HepG2 (cell line): ENCODE data around the gene KIFAP3. TPM values are rescaled to one million over a fixed set of nuclear protein-coding genes. Genes with fewer than 3 reads are reported as not detected.
A peak's percentile ranks its signal among the peaks of the same experiment; 100 is the strongest.

Source experiments
- CBX1 ChIP-seq: IDR thresholded peaks from one replicate; pipeline ENCODE4 v1.6.1; 2016; ENCODE audit warnings: antibody characterized with exemption, low read depth
- FOXA1 ChIP-seq, 2 experiments: fragments of 450-650 bp in 1 of 2; sonication (generic) in 1 of 2; formaldehyde crosslinking in 1 of 2; IDR thresholded peaks; 2 replicates each; pipeline versions ENCODE4 v1.4.0 to v1.6.1; 2016 to 2020; ENCODE audit warnings: missing genetic modification reagents in 1 of 2
- MYC ChIP-seq: sonication (generic); formaldehyde crosslinking; IDR thresholded peaks from 2 replicates; pipeline ENCODE4 v1.9.0; 2021; ENCODE audit warnings: missing genetic modification reagents, borderline replicate concordance
- PRMT3 ChIP-seq: sonication (generic); formaldehyde crosslinking; IDR thresholded peaks from 2 replicates; pipeline ENCODE4 v1.8.1; 2022; ENCODE audit warnings: low read depth, mild to moderate bottlenecking, moderate library complexity, missing genetic modification reagents, borderline replicate concordance
- RFXAP ChIP-seq: sonication (generic); formaldehyde crosslinking; IDR thresholded peaks from 2 replicates; pipeline ENCODE4 v1.4.0; 2020; ENCODE audit warnings: missing genetic modification reagents, borderline replicate concordance
- SPEN ChIP-seq: sonication (generic); formaldehyde crosslinking; IDR thresholded peaks from 2 replicates; pipeline ENCODE4 v1.5.1; 2020; ENCODE audit warnings: low read depth, mild to moderate bottlenecking, missing genetic modification reagents
- ZFP62 ChIP-seq: sonication (generic); formaldehyde crosslinking; IDR thresholded peaks from 2 replicates; pipeline ENCODE4 v1.4.0; 2020; ENCODE audit warnings: missing genetic modification reagents
- ZNF430 ChIP-seq: sonication (generic); formaldehyde crosslinking; IDR thresholded peaks from 2 replicates; pipeline ENCODE4 v1.9.0; 2021; ENCODE audit warnings: mild to moderate bottlenecking, missing genetic modification reagents
- ZNF432 ChIP-seq: sonication (generic); formaldehyde crosslinking; IDR thresholded peaks from 2 replicates; pipeline ENCODE4 v1.5.0; 2020; ENCODE audit warnings: missing genetic modification reagents, mild to moderate bottlenecking, borderline replicate concordance
- ZNF451 ChIP-seq: sonication (generic); formaldehyde crosslinking; IDR thresholded peaks from 2 replicates; pipeline ENCODE4 v1.5.0; 2020; ENCODE audit warnings: mild to moderate bottlenecking, missing genetic modification reagents
- ZNF674 ChIP-seq: sonication (generic); formaldehyde crosslinking; IDR thresholded peaks from 2 replicates; pipeline ENCODE4 v1.5.0; 2020; ENCODE audit warnings: low read depth, mild to moderate bottlenecking, missing genetic modification reagents
- ZNF737 ChIP-seq: sonication (generic); formaldehyde crosslinking; IDR thresholded peaks from 2 replicates; pipeline ENCODE4 v1.5.0; 2020; ENCODE audit warnings: missing genetic modification reagents, mild to moderate bottlenecking, borderline replicate concordance
- ZSCAN31 ChIP-seq: sonication (generic); formaldehyde crosslinking; IDR thresholded peaks from 2 replicates; pipeline ENCODE4 v1.5.0; 2020; ENCODE audit warnings: low read depth, mild to moderate bottlenecking, missing genetic modification reagents
- polyA plus RNA-seq, 8 experiments: library from polyadenylated mRNA; depleted of rRNA in 3 of 8; stranded (reverse) in 7 of 8; unstranded in 1 of 8; fragments of >200 nt; fragmentation: Illumina TruSeq in 4 of 8; extraction: Trizol in 4 of 8; gene quantifications; 2 replicates each; pipeline versions ENCODE4 v1.2.1 to v1.2.3, GENCODE V29; 2011 to 2016; ENCODE audit warnings: low read depth in 4 of 8, missing spikeins in 1 of 8, mixed read lengths in 1 of 8; ENCODE audit not compliant: insufficient read depth in 1 of 8
- total RNA-seq, 5 experiments: library from RNA; depleted of rRNA; stranded (reverse); fragments of >200 nt; fragmentation: Illumina TruSeq; extraction: Trizol; gene quantifications; 2 replicates each; pipeline ENCODE4 v1.2.3, GENCODE V29; 2016; ENCODE audit warnings: low read depth in 1 of 5
- TF ChIP-seq, protein P1 (sequence below): sonication (generic); formaldehyde crosslinking; IDR thresholded peaks from 2 replicates; pipeline ENCODE4 v1.4.0; 2020; ENCODE audit warnings: missing genetic modification reagents
- TF ChIP-seq, protein P2 (sequence below): IDR thresholded peaks from 2 replicates; pipeline ENCODE4 v1.6.1; 2012; ENCODE audit warnings: low read length, improper control_type of control experiment
- TF ChIP-seq, protein P3 (sequence below): sonication (generic); formaldehyde crosslinking; IDR thresholded peaks from 2 replicates; pipeline ENCODE4 v1.5.0; 2020; ENCODE audit warnings: mild to moderate bottlenecking, missing genetic modification reagents
- TF ChIP-seq, protein P4 (sequence below): sonication (generic); formaldehyde crosslinking; IDR thresholded peaks from 2 replicates; pipeline ENCODE4 v1.5.0; 2020; ENCODE audit warnings: missing genetic modification reagents, mild to moderate bottlenecking, borderline replicate concordance
- TF ChIP-seq, protein P5 (sequence below): sonication (generic); formaldehyde crosslinking; IDR thresholded peaks from 2 replicates; pipeline ENCODE4 v1.4.0; 2020; ENCODE audit warnings: low read depth, mild to moderate bottlenecking, missing genetic modification reagents

Gene KIFAP3
- total and polyA plus RNA-seq, 2 of the 13 experiments (the other 11 are each of a cell fraction or from before 2014, with no cell fraction given): 3.4 to 10.0 TPM

- TF ChIP-seq, protein P1, sequence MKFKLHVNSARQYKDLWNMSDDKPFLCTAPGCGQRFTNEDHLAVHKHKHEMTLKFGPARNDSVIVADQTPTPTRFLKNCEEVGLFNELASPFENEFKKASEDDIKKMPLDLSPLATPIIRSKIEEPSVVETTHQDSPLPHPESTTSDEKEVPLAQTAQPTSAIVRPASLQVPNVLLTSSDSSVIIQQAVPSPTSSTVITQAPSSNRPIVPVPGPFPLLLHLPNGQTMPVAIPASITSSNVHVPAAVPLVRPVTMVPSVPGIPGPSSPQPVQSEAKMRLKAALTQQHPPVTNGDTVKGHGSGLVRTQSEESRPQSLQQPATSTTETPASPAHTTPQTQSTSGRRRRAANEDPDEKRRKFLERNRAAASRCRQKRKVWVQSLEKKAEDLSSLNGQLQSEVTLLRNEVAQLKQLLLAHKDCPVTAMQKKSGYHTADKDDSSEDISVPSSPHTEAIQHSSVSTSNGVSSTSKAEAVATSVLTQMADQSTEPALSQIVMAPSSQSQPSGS: no peak; the same call in 1 of the 2 replicates
- TF ChIP-seq, protein P2, sequence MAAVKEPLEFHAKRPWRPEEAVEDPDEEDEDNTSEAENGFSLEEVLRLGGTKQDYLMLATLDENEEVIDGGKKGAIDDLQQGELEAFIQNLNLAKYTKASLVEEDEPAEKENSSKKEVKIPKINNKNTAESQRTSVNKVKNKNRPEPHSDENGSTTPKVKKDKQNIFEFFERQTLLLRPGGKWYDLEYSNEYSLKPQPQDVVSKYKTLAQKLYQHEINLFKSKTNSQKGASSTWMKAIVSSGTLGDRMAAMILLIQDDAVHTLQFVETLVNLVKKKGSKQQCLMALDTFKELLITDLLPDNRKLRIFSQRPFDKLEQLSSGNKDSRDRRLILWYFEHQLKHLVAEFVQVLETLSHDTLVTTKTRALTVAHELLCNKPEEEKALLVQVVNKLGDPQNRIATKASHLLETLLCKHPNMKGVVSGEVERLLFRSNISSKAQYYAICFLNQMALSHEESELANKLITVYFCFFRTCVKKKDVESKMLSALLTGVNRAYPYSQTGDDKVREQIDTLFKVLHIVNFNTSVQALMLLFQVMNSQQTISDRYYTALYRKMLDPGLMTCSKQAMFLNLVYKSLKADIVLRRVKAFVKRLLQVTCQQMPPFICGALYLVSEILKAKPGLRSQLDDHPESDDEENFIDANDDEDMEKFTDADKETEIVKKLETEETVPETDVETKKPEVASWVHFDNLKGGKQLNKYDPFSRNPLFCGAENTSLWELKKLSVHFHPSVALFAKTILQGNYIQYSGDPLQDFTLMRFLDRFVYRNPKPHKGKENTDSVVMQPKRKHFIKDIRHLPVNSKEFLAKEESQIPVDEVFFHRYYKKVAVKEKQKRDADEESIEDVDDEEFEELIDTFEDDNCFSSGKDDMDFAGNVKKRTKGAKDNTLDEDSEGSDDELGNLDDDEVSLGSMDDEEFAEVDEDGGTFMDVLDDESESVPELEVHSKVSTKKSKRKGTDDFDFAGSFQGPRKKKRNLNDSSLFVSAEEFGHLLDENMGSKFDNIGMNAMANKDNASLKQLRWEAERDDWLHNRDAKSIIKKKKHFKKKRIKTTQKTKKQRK: no peak
- TF ChIP-seq, protein P3, sequence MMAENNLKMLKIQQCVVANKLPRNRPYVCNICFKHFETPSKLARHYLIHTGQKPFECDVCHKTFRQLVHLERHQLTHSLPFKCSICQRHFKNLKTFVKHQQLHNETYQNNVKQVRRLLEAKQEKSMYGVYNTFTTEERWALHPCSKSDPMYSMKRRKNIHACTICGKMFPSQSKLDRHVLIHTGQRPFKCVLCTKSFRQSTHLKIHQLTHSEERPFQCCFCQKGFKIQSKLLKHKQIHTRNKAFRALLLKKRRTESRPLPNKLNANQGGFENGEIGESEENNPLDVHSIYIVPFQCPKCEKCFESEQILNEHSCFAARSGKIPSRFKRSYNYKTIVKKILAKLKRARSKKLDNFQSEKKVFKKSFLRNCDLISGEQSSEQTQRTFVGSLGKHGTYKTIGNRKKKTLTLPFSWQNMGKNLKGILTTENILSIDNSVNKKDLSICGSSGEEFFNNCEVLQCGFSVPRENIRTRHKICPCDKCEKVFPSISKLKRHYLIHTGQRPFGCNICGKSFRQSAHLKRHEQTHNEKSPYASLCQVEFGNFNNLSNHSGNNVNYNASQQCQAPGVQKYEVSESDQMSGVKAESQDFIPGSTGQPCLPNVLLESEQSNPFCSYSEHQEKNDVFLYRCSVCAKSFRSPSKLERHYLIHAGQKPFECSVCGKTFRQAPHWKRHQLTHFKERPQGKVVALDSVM (CRISPR knock-in tag): no peak
- no peak for TF ChIP-seq CBX1
- TF ChIP-seq ZNF737 (CRISPR knock-in tag): no peak
- no peak for TF ChIP-seq RFXAP
- TF ChIP-seq ZSCAN31 (CRISPR knock-in tag): no peak
- peak; percentile 87 for TF ChIP-seq ZNF451 (CRISPR knock-in tag)
- TF ChIP-seq SPEN (CRISPR knock-in tag): peak; percentile 44; the same call in 1 of the 2 replicates
- TF ChIP-seq, protein P4, sequence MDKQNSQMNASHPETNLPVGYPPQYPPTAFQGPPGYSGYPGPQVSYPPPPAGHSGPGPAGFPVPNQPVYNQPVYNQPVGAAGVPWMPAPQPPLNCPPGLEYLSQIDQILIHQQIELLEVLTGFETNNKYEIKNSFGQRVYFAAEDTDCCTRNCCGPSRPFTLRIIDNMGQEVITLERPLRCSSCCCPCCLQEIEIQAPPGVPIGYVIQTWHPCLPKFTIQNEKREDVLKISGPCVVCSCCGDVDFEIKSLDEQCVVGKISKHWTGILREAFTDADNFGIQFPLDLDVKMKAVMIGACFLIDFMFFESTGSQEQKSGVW (CRISPR knock-in tag): no peak
- TF ChIP-seq, protein P5, sequence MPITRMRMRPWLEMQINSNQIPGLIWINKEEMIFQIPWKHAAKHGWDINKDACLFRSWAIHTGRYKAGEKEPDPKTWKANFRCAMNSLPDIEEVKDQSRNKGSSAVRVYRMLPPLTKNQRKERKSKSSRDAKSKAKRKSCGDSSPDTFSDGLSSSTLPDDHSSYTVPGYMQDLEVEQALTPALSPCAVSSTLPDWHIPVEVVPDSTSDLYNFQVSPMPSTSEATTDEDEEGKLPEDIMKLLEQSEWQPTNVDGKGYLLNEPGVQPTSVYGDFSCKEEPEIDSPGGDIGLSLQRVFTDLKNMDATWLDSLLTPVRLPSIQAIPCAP: no peak
- no peak for TF ChIP-seq ZNF432 (CRISPR knock-in tag)
- TF ChIP-seq PRMT3 (CRISPR knock-in tag): no peak
- TF ChIP-seq MYC (CRISPR knock-in tag): peak; percentile 16; the same call in 1 of the 2 replicates
- no peak for TF ChIP-seq ZNF674 (CRISPR knock-in tag)
- TF ChIP-seq ZFP62: no peak
- TF ChIP-seq FOXA1 (IDR thresholded peaks at IDR 0.05): no peak
- no peak for TF ChIP-seq FOXA1 (CRISPR knock-in tag; IDR thresholded peaks at IDR 0.05)
- TF ChIP-seq ZNF430 (CRISPR knock-in tag): no peak
Observed at GRCh38 chr1:170074250-170075157, at the start of gene KIFAP3 (continued).
